Measurements from ENCODE around the gene UBXN11. TPM values are rescaled to one million over a fixed set of nuclear protein-coding genes. Genes with fewer than 3 reads are reported as not detected.
A peak's percentile ranks its signal among the peaks of the same experiment; 100 is the strongest.
"Not testable (repeated sequence)": the region's sequence is repeated elsewhere in the genome, so short reads cannot be mapped to it uniquely, and the experiment has no call there.

The UBXN11 gene
- total RNA-seq, 4 donors from 2014 or later, result 2.7 to 3.8 (median 3.4) TPM

GRCh38 chr1:26337625-26338024 is 31.2 kb upstream of the UBXN11 start:
- intact Hi-C loops (cut with DNase I; ENCODE audit: low total_unique reads), result no loop called here
- Histone ChIP-seq H3K4me3 (no peak overlapping the region), H3K27ac (no peak overlapping the region), H3K27me3 (peaks cover 20 to 30% (median 30%) of the 10 kb centered on the region in 3 donors), H3K9me3 (no peaks in the 10 kb centered on the region), H3K36me3 (no peaks in the 10 kb centered on the region), H3K4me1 (peaks cover 8 to 11% of the 10 kb centered on the region in 2 donors)
- in situ Hi-C loops (cut with MboI; ENCODE audit: low sequenced_read_pairs in 4 of 4), result no loop called here
- TF ChIP-seq POLR2A (IDR thresholded peaks at IDR 0.05) (no peak), CTCF (IDR thresholded peaks at IDR 0.05 in 4 of 5, conservative IDR thresholded peaks at IDR 0.05 in 1 of 5) (no peak)
- ATAC-seq, result no peak
- no peak for DNase-seq

- TF ChIP-seq POLR2A (IDR thresholded peaks at IDR 0.05) (no peak), CTCF (IDR thresholded peaks at IDR 0.05 in 4 of 5, conservative IDR thresholded peaks at IDR 0.05 in 1 of 5) (no peak)
- Histone ChIP-seq H3K4me1 (peaks cover 8 to 11% of the 10 kb centered on the region in 2 donors), H3K4me3 (no peak overlapping the region), H3K9me3 (no peaks in the 10 kb centered on the region), H3K27me3 (peaks cover 20 to 30% (median 30%) of the 10 kb centered on the region in 3 donors), H3K27ac (no peak overlapping the region), H3K36me3 (no peaks in the 10 kb centered on the region)
- intact Hi-C loops (cut with DNase I; ENCODE audit: low total_unique reads), result no loop called here
- in situ Hi-C loops (cut with MboI; ENCODE audit: low sequenced_read_pairs in 4 of 4), result no loop called here
- no peak for ATAC-seq
- DNase-seq, result no peak
Observed at GRCh38 chr1:26337206-26337535, 30.7 kb upstream of the UBXN11 start.

- peak; percentile 20 to 57 for DNase-seq
- Histone ChIP-seq H3K27ac (no peak overlapping the region), H3K36me3 (no peaks in the 10 kb centered on the region), H3K9me3 (no peaks in the 10 kb centered on the region), H3K4me1 (peaks cover 8 to 11% of the 10 kb centered on the region in 2 donors), H3K27me3 (peaks cover 20 to 30% (median 30%) of the 10 kb centered on the region in 3 donors), H3K4me3 (peak overlapping the region; percentile 49 to 71 (median 51))
- ATAC-seq, result peak; percentile 32 to 59
- TF ChIP-seq CTCF (IDR thresholded peaks at IDR 0.05 in 4 of 5, conservative IDR thresholded peaks at IDR 0.05 in 1 of 5) (no peak), POLR2A (IDR thresholded peaks at IDR 0.05) (no peak)
- in situ Hi-C loops (cut with MboI; ENCODE audit: low sequenced_read_pairs in 4 of 4) (no loop called here), intact Hi-C loops (cut with DNase I; ENCODE audit: low total_unique reads) (no loop called here)
Observed at GRCh38 chr1:26336477-26337205, 30.2 kb upstream of the UBXN11 start.

GRCh38 chr1:26335774-26336476 is 29.5 kb upstream of the UBXN11 start:
- TF ChIP-seq POLR2A (IDR thresholded peaks at IDR 0.05) (no peak), CTCF (IDR thresholded peaks at IDR 0.05 in 4 of 5, conservative IDR thresholded peaks at IDR 0.05 in 1 of 5) (no peak)
- peak; percentile 69 to 73 for ATAC-seq
- Histone ChIP-seq H3K4me1 (peaks cover 8 to 11% of the 10 kb centered on the region in 2 donors), H3K9me3 (no peaks in the 10 kb centered on the region), H3K27me3 (peaks cover 20 to 30% (median 30%) of the 10 kb centered on the region in 3 donors), H3K36me3 (no peaks in the 10 kb centered on the region), H3K27ac (no peak overlapping the region), H3K4me3 (peak overlapping the region; percentile 49 to 71 (median 51))
- intact Hi-C loops (cut with DNase I; ENCODE audit: low total_unique reads), result no loop called here
- in situ Hi-C loops (cut with MboI; ENCODE audit: low sequenced_read_pairs in 4 of 4), result no loop called here
- DNase-seq, result no peak

- H3K4me3 ChIP-seq; intact Hi-C loops (cut with DNase I; ENCODE audit: low total_unique reads); H3K27ac ChIP-seq; H3K36me3 ChIP-seq; ATAC-seq; DNase-seq; in situ Hi-C loops (cut with MboI; ENCODE audit: low sequenced_read_pairs in 4 of 4); H3K9me3 ChIP-seq: not testable (repeated sequence)
- Histone ChIP-seq H3K27me3 (peaks cover 20 to 30% (median 30%) of the 10 kb centered on the region in 3 donors), H3K4me1 (peaks cover 8 to 11% of the 10 kb centered on the region in 2 donors)
Observed at GRCh38 chr1:26333312-26333711, 26.9 kb upstream of the UBXN11 start.
